Right atrium auricular region (tissue), 2 donors: Measurements from ENCODE around the gene RAMACL. TPM values are rescaled to one million over a fixed set of nuclear protein-coding genes. Genes with fewer than 3 reads are reported as not detected.

ENCODE experiments used
- DNase-seq: peaks from one replicate; pipeline ENCODE4 v3.0.0-alpha.2; 2019; ENCODE audit warnings: low spot score
- H3K27ac ChIP-seq, 2 donors: fragments of 200-600 bp; sonication (generic); 1 replicate in 1 of 2; 2 replicates in 1 of 2; pipeline ENCODE4 v1.5.1; 2016 to 2019
- H3K27me3 ChIP-seq, 2 donors: fragments of 200-600 bp; sonication (generic); one replicate each; pipeline versions ENCODE4 v1.5.1 to v1.6.0; 2017 to 2019
- H3K36me3 ChIP-seq: fragments of 200-600 bp; sonication (generic); one replicate; pipeline ENCODE4 v1.5.1; 2016
- H3K4me1 ChIP-seq, 2 donors: fragments of 200-600 bp; sonication (generic); one replicate each; pipeline versions ENCODE4 v1.5.1 to v1.6.0; 2017 to 2019
- H3K4me3 ChIP-seq, 2 donors: fragments of 200-600 bp; sonication (generic); 1 replicate in 1 of 2; 2 replicates in 1 of 2; pipeline ENCODE4 v1.5.1; 2017 to 2019; ENCODE audit warnings: mild to moderate bottlenecking in 1 of 2, moderate library complexity in 1 of 2
- H3K9me3 ChIP-seq, 2 donors: fragments of 200-600 bp; sonication (generic); one replicate each; pipeline ENCODE4 v1.5.1; 2019
- CTCF ChIP-seq, 2 donors: fragments of 200-600 bp; sonication (generic); IDR thresholded peaks; one replicate each; pipeline ENCODE4 v1.5.1; 2019; ENCODE audit warnings: antibody characterized with exemption in 2 of 2
- total RNA-seq, 2 donors: library from RNA; depleted of rRNA; stranded (reverse); fragments of >200 nt; gene quantifications; one replicate each; pipeline ENCODE4 v1.1.0, GENCODE V29; 2016

Gene RAMACL
- total RNA-seq, 2 donors from 2014 or later: 0.20 to 0.52 TPM

- H3K4me3 ChIP-seq: no peak overlapping the region
- no peaks in the 10 kb centered on the region for H3K9me3 ChIP-seq
- no peaks in the 10 kb centered on the region for H3K27me3 ChIP-seq
- no peak overlapping the region for H3K27ac ChIP-seq
- DNase-seq: no peak
- H3K36me3 ChIP-seq: no peaks in the 10 kb centered on the region
- TF ChIP-seq CTCF (IDR thresholded peaks at IDR 0.05): no peak
- peaks cover 0 to 33% of the 10 kb centered on the region in 2 donors for H3K4me1 ChIP-seq
These were observed 3.5 kb upstream of the RAMACL start for GRCh38 chr6:166589786-166590574.

GRCh38 chr6:166589337-166589731 lies 2.9 kb upstream of the RAMACL start:
- Histone ChIP-seq H3K27ac (no peak overlapping the region), H3K27me3 (no peaks in the 10 kb centered on the region), H3K9me3 (no peaks in the 10 kb centered on the region), H3K36me3 (no peaks in the 10 kb centered on the region), H3K4me1 (peaks cover 0 to 33% of the 10 kb centered on the region in 2 donors), H3K4me3 (no peak overlapping the region)
- DNase-seq: no peak
- no peak for TF ChIP-seq CTCF (IDR thresholded peaks at IDR 0.05)

- no peak overlapping the region for H3K27ac ChIP-seq
- H3K36me3 ChIP-seq: no peaks in the 10 kb centered on the region
- TF ChIP-seq CTCF (IDR thresholded peaks at IDR 0.05): no peak
- H3K27me3 ChIP-seq: no peaks in the 10 kb centered on the region
- H3K4me1 ChIP-seq: peaks cover 0 to 39% of the 10 kb centered on the region in 2 donors
- DNase-seq: no peak
- H3K9me3 ChIP-seq: no peaks in the 10 kb centered on the region
- H3K4me3 ChIP-seq: no peak overlapping the region
These were observed 2.3 kb upstream of the RAMACL start for GRCh38 chr6:166588691-166589336.

- H3K27me3 ChIP-seq: no peaks in the 10 kb centered on the region
- peaks cover 0 to 40% of the 10 kb centered on the region in 2 donors for H3K4me1 ChIP-seq
- TF ChIP-seq CTCF (IDR thresholded peaks at IDR 0.05): no peak
- no peak for DNase-seq
- no peak overlapping the region for H3K27ac ChIP-seq
- H3K36me3 ChIP-seq: no peaks in the 10 kb centered on the region
- H3K4me3 ChIP-seq: no peak overlapping the region
- no peaks in the 10 kb centered on the region for H3K9me3 ChIP-seq
These were observed 1.3 kb upstream of the RAMACL start for GRCh38 chr6:166587631-166588413.

- peaks cover 0 to 27% of the 10 kb centered on the region in 2 donors for H3K4me1 ChIP-seq
- no peaks in the 10 kb centered on the region for H3K36me3 ChIP-seq
- no peaks in the 10 kb centered on the region for H3K9me3 ChIP-seq
- no peak overlapping the region for H3K4me3 ChIP-seq
- no peak overlapping the region for H3K27ac ChIP-seq
- TF ChIP-seq CTCF (IDR thresholded peaks at IDR 0.05): no peak
- no peak for DNase-seq
- H3K27me3 ChIP-seq: no peaks in the 10 kb centered on the region
These were observed 1.5 kb downstream of the RAMACL start for GRCh38 chr6:166584853-166585429.
